Heart left ventricle (tissue), 13 donors: ENCODE results near the gene RBM22.

ENCODE experiments used
- CTCF ChIP-seq, 12 donors: fragments of 200-600 bp; sonication (generic) in 4 of 12; IDR thresholded peaks; one replicate each; pipeline versions ENCODE4 v1.5.0 to v1.8.0; 2018 to 2022; ENCODE audit warnings: antibody characterized with exemption in 12 of 12, mild to moderate bottlenecking in 5 of 12
- POLR2A ChIP-seq, 2 donors: fragments of 450-650 bp; IDR thresholded peaks; one replicate each; pipeline ENCODE4 v1.6.1; 2017; ENCODE audit warnings: antibody characterized with exemption in 2 of 2, mild to moderate bottlenecking in 2 of 2, moderate library complexity in 2 of 2
- donor health status: ischemic (EF 13 %, LVEDD 7.1; RV severe dilation, severe dysfunction).
- donor health status: DM: no; HTN: yes; CAD: no.
- donor health status: DM: no; HTN: no; CAD: no.
- donor health status: ischemic (EF 25% LVEDD 6.9; RV normal size, moderate dysfunction).
- donor health status: ischemic (EF 25% LVEDD 5.7; RV mildly dilated, moderate dysfunction).
- donor health status: ischemic (EF 35%, LVEDD 5.7; RV mildly dilated, moderate dysfunction).
- donor health status: nonischemic (EF 11% LVEDD 7.7; RV severe dilation, severe dysfunction).
- donor health status: DM: yes; HTN: yes; CAD: no.
- donor health status: PGD.
- donor health status: ischemic (EF 29% LVEDD 5.4; RV normal size, mild dysfunction).
- donor health status: nonischemic (EF 23%, LVEDD 6.1; RV moderate dilation, normal function).

GRCh38 chr5:150644058-150644457, 56.8 kb downstream of the RBM22 start:
- TF ChIP-seq POLR2A (IDR thresholded peaks at IDR 0.05) (no peak), CTCF (IDR thresholded peaks at IDR 0.05) (no peak)
